Measurements from ENCODE around the gene SUGCT.

Gene SUGCT

GRCh38 chr7:40447345-40447744, 312.5 kb downstream of the SUGCT start:
- DNase-seq (ENCODE audit: extremely low read depth, low read depth): no peak
- H3K4me3 ChIP-seq (replicated peaks; ENCODE audit: low read depth, low read length): no peak overlapping the region
- no peak for TF ChIP-seq CTCF (IDR thresholded peaks at IDR 0.05; ENCODE audit: low read depth, low read length, missing control alignments)

GRCh38 chr7:40455485-40455884, 320.7 kb downstream of the SUGCT start:
- H3K4me3 ChIP-seq (replicated peaks; ENCODE audit: low read depth, low read length): no peak overlapping the region
- TF ChIP-seq CTCF (IDR thresholded peaks at IDR 0.05; ENCODE audit: low read depth, low read length, missing control alignments): no peak
- no peak for DNase-seq (ENCODE audit: extremely low read depth, low read depth)

DNA sequence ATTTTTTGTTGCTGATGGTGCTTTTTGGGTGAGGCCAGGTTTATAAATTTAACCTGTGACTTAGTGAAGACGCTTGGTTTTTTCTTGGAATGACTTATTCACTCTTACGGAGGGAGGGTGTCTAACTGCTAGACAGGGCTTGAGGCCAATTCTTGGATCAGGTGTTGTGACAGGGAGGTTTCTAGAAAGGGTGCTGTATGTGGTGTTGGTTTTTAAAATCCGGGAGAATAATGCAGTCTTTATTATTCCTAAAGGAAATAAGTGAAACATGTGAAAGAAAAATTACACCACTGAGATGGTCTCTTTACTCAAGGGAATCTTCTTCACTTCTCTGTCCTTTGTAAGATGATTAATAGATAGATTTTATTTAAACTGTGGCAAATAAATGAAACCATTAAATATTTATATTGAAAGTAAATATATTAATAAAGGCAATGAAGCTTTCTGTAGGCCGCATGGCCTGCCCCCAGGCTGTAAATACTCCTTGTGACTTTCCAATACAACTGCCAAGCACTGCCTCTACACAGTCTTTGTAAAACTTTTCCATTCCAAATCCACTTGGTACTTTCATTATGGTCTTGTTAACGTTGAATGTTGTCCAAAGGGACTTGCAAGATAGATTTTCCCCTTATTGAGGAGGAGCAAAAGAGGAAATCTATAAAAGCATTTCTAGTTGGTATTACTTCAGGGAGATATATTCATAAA, 323.1 kb downstream of the SUGCT start:
- no peak for DNase-seq (ENCODE audit: extremely low read depth, low read depth)
- no peak overlapping the region for H3K4me3 ChIP-seq (replicated peaks; ENCODE audit: low read depth, low read length)
- TF ChIP-seq CTCF (IDR thresholded peaks at IDR 0.05; ENCODE audit: low read depth, low read length, missing control alignments): no peak

DNA sequence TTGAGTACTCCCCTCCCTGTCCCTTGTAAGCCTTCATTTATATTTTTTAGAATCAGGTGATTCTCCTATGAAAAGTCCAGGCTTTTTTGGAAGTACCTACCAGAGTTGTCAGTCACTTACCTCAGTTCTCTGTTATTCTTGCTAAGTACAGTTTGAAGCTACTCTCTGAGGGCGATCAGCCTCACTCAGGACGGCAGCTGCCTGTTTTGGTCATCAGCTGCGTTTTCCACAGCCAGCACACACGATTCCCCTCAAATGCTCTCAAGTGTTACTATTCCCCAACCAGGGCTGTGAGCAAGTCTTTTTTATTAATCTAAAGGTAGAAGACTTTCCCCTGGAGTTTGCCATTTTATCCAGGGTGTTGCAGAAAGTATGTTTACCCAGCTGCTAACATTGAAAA, 328.6 kb downstream of the SUGCT start:
- no peak overlapping the region for H3K4me3 ChIP-seq (replicated peaks; ENCODE audit: low read depth, low read length)
- DNase-seq (ENCODE audit: extremely low read depth, low read depth): no peak
- TF ChIP-seq CTCF (IDR thresholded peaks at IDR 0.05; ENCODE audit: low read depth, low read length, missing control alignments): no peak

DNA sequence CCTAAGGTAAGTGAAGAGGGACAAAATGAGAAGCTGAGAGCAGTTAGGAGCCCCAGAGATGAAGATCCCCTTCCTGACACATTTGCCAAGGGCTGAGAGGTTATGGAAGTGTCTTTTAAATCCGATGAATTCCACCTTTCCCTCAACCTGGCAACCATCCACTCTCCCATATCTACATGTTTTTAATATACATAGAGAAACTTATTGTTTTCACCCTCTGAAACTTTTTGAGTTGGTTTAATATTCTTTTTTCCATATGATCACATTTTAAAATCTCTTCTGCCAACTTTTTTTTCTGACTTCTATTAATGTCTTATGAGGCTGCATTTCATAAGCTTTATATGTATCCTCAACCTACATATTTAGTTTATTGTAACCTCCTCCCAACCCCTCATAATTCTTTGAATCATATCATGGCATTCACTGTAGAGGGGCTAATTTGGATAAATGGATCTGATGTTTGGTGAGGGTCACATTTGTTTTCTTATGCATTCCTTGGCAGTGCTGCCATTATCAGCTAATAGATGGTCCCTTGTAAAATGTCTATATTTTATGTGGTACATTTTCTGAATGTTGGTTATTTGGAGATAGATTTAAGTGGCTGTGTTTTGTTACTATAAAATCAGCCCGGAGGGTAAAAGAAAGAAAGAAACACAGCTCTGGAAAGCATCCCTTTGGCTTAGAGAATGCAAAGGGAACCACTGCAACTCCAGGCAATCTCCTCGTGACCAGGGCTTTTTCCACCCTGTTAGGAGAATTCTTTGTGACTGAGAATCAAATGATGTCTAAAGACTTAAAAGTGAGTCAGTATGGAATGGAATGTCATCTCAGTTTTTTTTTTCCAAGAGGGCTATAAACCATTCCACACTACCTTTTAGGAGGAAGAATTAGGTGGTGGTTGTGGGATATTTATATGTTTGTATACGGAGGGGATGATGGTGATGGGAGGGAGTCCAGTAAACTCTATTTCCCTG, 334.4 kb downstream of the SUGCT start:
- TF ChIP-seq CTCF (IDR thresholded peaks at IDR 0.05; ENCODE audit: low read depth, low read length, missing control alignments): no peak
- no peak overlapping the region for H3K4me3 ChIP-seq (replicated peaks; ENCODE audit: low read depth, low read length)
- DNase-seq (ENCODE audit: extremely low read depth, low read depth): peak; percentile 52

GRCh38 chr7:40470091-40470592, 335.3 kb downstream of the SUGCT start:
- TF ChIP-seq CTCF (IDR thresholded peaks at IDR 0.05; ENCODE audit: low read depth, low read length, missing control alignments): no peak
- H3K4me3 ChIP-seq (replicated peaks; ENCODE audit: low read depth, low read length): no peak overlapping the region
- DNase-seq (ENCODE audit: extremely low read depth, low read depth): peak; percentile 36
